Activated CD8-positive, alpha-beta memory T cell treated with anti-CD3 and anti-CD28 coated beads, Interleukin-2, amount 50 U/mL, for 24 hours (primary cell): ENCODE results near the gene PKHD1.
"Not testable (repeated sequence)": the region's sequence is repeated elsewhere in the genome, so short reads cannot be mapped to it uniquely, and the experiment has no call there.

Source experiments
- DNase-seq: peaks from one replicate; pipeline ENCODE4 v3.0.0-alpha.2; 2020; ENCODE audit errors: extremely low read depth

The PKHD1 gene

GRCh38 chr6:51856508-51856907 is 230.9 kb downstream of the PKHD1 start:
- no peak for DNase-seq

- no peak for DNase-seq
Observed at GRCh38 chr6:51855310-51856082, 231.9 kb downstream of the PKHD1 start.

GRCh38 chr6:51854876-51855275 is 232.5 kb downstream of the PKHD1 start:
- no peak for DNase-seq

GRCh38 chr6:51854347-51854746 is 233.1 kb downstream of the PKHD1 start:
- DNase-seq: no peak

GRCh38 chr6:51853109-51853508 is 234.3 kb downstream of the PKHD1 start:
- not testable (repeated sequence) for DNase-seq

GRCh38 chr6:51846531-51846930 is 240.9 kb downstream of the PKHD1 start:
- DNase-seq: no peak

GRCh38 chr6:51844336-51844735 is 243.1 kb downstream of the PKHD1 start:
- no peak for DNase-seq

- no peak for DNase-seq
Observed at GRCh38 chr6:51843456-51844056, 243.9 kb downstream of the PKHD1 start.

- DNase-seq: no peak
Observed at GRCh38 chr6:51842804-51843378, 244.5 kb downstream of the PKHD1 start.

GRCh38 chr6:51842061-51842803 is 245.2 kb downstream of the PKHD1 start:
- no peak for DNase-seq

- DNase-seq: no peak
Observed at GRCh38 chr6:51841626-51842025, 245.8 kb downstream of the PKHD1 start.

- no peak for DNase-seq
Observed at GRCh38 chr6:51839726-51840374, 247.6 kb downstream of the PKHD1 start.

GRCh38 chr6:51830666-51831065 is 256.7 kb downstream of the PKHD1 start:
- no peak for DNase-seq

GRCh38 chr6:51827580-51827979 is 259.8 kb downstream of the PKHD1 start:
- DNase-seq: no peak

GRCh38 chr6:51824940-51825339 is 262.5 kb downstream of the PKHD1 start:
- no peak for DNase-seq

- DNase-seq: no peak
Observed at GRCh38 chr6:51820555-51820954, 266.9 kb downstream of the PKHD1 start.

- DNase-seq: no peak
Observed at GRCh38 chr6:51818520-51819022, 268.8 kb downstream of the PKHD1 start.

GRCh38 chr6:51817832-51818231 is 269.6 kb downstream of the PKHD1 start:
- no peak for DNase-seq

GRCh38 chr6:51814418-51814817 is 273.0 kb downstream of the PKHD1 start:
- DNase-seq: no peak

- DNase-seq: no peak
Observed at GRCh38 chr6:51813904-51814303, 273.5 kb downstream of the PKHD1 start.

- DNase-seq: no peak
Observed at GRCh38 chr6:51812231-51812630, 275.2 kb downstream of the PKHD1 start.

GRCh38 chr6:51805517-51805916 is 281.9 kb downstream of the PKHD1 start:
- no peak for DNase-seq
